Measurements from ENCODE around the gene TMEM238.

DNA sequence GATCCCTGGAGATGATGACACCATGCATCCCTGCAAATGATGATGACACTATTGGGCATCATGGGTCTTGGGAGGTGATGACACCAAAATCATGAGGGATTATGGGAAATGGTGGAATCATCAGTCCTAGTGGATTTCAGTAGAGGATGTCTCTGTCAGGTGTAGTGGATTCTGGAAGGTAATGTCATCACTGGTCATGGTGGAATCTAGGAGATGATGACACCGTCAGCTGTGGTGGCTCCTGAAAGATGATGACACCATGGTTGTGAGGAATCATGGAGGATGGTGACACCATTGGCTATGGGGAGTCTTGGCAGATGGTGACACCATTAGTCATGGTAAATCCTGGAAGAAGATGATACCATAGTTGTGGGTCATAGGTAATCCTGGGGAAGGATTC is 47.1 kb upstream of the TMEM238 start:
- TF ChIP-seq, protein P1, sequence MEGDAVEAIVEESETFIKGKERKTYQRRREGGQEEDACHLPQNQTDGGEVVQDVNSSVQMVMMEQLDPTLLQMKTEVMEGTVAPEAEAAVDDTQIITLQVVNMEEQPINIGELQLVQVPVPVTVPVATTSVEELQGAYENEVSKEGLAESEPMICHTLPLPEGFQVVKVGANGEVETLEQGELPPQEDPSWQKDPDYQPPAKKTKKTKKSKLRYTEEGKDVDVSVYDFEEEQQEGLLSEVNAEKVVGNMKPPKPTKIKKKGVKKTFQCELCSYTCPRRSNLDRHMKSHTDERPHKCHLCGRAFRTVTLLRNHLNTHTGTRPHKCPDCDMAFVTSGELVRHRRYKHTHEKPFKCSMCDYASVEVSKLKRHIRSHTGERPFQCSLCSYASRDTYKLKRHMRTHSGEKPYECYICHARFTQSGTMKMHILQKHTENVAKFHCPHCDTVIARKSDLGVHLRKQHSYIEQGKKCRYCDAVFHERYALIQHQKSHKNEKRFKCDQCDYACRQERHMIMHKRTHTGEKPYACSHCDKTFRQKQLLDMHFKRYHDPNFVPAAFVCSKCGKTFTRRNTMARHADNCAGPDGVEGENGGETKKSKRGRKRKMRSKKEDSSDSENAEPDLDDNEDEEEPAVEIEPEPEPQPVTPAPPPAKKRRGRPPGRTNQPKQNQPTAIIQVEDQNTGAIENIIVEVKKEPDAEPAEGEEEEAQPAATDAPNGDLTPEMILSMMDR (IDR thresholded peaks at IDR 0.05) = no peak
- TF ChIP-seq TEAD4 (IDR thresholded peaks at IDR 0.05; ENCODE audit: borderline replicate concordance, insufficient read depth) (no peak), MXI1 (IDR thresholded peaks at IDR 0.05; ENCODE audit: low read depth, low read length) (no peak), SIN3A (IDR thresholded peaks at IDR 0.05; ENCODE audit: borderline replicate concordance, low read depth, low read length) (no peak), ELF1 (IDR thresholded peaks at IDR 0.05) (no peak), REST (IDR thresholded peaks at IDR 0.05; ENCODE audit: low read depth, low read length) (no peak), NRF1 (IDR thresholded peaks at IDR 0.05; ENCODE audit: low read depth, low read length) (no peak), FOSL2 (IDR thresholded peaks at IDR 0.05; ENCODE audit: borderline replicate concordance, low read depth) (no peak), EZH2phosphoT487 (IDR thresholded peaks at IDR 0.05; ENCODE audit: borderline replicate concordance, low read depth) (no peak), FOXM1 (IDR thresholded peaks at IDR 0.05; ENCODE audit: low read depth) (no peak), USF2 (IDR thresholded peaks at IDR 0.05; ENCODE audit: borderline replicate concordance, low read depth, low read length) (no peak), TAF1 (IDR thresholded peaks at IDR 0.05; ENCODE audit: borderline replicate concordance, low read depth, low read length) (no peak), NFIC (IDR thresholded peaks at IDR 0.05; ENCODE audit: borderline replicate concordance) (no peak)
- TF ChIP-seq, protein P2, sequence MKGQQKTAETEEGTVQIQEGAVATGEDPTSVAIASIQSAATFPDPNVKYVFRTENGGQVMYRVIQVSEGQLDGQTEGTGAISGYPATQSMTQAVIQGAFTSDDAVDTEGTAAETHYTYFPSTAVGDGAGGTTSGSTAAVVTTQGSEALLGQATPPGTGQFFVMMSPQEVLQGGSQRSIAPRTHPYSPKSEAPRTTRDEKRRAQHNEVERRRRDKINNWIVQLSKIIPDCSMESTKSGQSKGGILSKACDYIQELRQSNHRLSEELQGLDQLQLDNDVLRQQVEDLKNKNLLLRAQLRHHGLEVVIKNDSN (IDR thresholded peaks at IDR 0.05; ENCODE audit: borderline replicate concordance, low read depth) = no peak
